RPMI7951 (cell line): ENCODE results near the gene ZNF280B. TPM values are rescaled to one million over a fixed set of nuclear protein-coding genes. Genes with fewer than 3 reads are reported as not detected.

Source experiments
- DNase-seq: peaks from one replicate; pipeline ENCODE4 v3.0.0-alpha.2; 2012; ENCODE audit warnings: low read depth
- total RNA-seq: library from RNA; depleted of rRNA; stranded (reverse); fragments of >200 nt; shearing (Covaris generic); gene quantifications from 2 replicates; pipeline ENCODE4 v1.2.3, GENCODE V29; 2014; rRNA removed

The ZNF280B gene, protein sequence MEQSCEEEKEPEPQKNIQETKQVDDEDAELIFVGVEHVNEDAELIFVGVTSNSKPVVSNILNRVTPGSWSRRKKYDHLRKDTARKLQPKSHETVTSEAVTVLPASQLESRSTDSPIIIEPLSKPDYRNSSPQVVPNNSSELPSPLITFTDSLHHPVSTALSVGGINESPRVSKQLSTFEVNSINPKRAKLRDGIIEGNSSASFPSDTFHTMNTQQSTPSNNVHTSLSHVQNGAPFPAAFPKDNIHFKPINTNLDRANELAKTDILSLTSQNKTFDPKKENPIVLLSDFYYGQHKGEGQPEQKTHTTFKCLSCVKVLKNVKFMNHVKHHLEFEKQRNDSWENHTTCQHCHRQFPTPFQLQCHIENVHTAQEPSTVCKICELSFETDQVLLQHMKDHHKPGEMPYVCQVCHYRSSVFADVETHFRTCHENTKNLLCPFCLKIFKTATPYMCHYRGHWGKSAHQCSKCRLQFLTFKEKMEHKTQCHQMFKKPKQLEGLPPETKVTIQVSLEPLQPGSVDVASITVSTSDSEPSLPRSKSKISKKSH
- 0.59 and 0.96 TPM in 2 replicates for total RNA-seq

DNA sequence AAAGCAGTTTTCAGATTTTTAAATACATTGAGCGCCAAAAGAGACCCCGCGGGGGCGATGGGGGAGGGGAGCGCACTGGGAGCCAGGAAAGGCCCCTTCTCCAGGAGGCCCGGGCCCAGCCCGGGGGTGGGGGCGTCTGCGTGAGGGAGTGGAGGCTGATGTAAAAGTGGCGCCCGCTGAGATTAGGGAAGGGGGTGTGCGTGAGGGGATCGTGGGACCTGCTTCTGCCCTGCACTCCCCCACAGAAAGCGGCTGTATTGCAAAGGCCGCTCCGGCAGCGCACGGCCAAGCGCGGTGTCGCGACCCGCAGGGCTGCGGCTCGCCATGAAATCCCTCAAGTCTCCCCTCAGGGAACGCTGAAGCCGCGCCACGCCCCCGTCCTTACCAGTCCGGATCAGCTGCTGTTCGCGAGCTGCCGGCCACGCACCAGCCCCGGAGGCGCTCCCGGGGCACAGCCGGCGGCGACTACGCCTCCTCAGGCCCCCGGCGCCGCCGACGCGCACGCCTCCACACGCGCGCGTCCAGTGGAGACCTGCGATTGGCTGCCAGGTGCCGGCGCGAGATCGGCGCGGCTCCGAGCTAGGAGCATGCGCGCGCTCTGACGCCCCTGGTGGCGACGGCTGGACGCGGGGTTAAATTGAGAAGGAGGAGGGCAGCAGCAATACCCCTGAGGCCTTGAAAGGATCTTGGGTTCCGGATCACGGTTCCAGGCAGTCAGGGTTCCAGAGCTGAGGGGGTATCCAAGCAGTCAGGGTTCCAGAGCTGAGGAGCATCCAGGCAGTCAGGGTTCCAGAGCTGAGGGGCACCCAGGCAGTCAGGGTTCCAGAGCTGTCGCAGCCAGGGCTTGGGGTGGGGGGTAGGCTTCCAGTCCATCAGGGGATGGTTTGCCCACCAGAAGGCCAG lies at the start of gene ZNF280B:
ZNF280B (minus strand) TSS at position 469 of the 903 bp plus-strand sequence. CDS start 19,344 bp downstream, outside the sequence.
- peak; percentile 66 for DNase-seq

DNA sequence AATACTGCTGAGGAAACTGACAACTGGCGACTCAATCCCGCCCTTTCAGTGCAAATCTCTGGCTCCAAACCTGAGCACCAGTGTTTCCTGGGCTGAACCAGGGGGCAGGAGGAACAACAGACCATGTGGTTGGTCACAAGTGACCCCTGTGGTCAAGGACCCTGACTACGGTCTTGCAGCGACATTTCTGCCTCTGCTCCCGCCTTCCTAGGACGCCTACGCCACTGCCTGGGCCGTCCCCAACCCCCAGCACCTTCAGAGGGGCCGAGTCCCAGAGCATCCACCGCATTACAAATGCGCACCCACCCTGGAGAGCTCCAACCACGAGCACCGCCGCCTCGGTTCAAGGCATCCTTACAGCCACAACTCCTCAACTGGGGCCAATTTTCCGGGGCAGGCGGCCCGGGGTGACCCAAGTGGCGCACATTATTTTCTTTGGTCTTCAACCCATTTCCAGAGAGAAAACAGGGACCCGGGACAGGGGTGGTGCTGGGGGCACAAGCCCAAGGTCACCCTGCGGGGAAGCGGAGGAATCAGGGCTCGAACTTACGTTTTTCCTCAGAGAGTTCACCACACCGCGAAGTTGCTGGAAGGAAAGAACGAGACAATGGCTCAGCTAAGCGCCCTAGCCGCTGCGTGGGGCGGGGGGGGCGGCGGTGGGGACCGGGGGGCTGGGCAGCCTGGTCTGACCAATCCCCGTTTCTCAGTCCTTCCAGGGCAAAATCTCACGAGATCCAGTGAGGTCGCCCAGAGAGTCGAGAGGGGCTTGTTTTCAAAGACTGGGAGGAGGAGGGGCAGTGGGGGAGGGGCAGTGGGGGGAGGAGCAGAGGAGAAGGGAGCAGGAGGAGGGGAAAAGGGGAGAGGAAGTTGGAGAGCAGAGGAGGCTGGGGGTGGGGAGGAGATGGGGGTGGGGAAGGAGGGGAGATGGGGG lies 48.7 kb upstream of the ZNF280B start:
- DNase-seq, result peak; percentile 72

DNA sequence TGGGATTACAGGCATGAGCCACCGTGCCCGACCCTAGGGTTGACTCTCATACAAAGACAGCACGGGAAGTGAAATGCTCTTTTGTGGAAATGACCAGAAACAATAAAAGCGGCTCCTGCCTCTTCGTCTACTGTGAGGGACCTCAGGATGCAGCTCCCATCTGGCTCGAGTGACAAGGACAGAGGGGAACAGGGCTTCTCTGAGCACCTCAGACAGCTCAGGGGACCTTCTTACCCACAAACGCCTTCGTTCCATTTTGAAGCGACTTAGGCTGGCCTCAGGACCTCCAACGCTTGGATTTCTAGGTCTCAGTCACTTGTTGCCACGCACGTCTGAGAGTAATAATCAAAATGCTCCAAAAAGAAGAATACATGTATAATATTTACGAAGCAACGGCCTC lies 48.0 kb upstream of the ZNF280B start:
- no peak for DNase-seq

DNA sequence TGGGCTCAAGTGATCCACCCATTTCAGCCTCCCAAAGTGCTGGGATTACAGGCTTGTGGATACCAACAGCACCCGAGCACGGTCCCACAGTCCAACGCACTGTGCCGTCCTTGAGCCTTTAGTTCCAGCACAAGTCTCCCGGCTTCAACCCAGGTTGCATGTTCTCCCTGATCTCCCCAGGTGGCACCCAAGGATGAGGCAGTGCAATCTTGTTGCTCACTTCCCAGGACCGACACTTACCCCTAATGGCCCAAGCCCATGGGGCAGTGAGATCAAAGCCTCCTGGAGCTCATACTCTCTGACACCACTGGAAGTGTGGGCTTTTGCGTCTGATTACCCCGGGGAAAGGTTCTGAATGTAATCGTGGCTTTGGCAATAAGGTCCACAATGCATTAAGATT lies 47.1 kb upstream of the ZNF280B start:
- no peak for DNase-seq

DNA sequence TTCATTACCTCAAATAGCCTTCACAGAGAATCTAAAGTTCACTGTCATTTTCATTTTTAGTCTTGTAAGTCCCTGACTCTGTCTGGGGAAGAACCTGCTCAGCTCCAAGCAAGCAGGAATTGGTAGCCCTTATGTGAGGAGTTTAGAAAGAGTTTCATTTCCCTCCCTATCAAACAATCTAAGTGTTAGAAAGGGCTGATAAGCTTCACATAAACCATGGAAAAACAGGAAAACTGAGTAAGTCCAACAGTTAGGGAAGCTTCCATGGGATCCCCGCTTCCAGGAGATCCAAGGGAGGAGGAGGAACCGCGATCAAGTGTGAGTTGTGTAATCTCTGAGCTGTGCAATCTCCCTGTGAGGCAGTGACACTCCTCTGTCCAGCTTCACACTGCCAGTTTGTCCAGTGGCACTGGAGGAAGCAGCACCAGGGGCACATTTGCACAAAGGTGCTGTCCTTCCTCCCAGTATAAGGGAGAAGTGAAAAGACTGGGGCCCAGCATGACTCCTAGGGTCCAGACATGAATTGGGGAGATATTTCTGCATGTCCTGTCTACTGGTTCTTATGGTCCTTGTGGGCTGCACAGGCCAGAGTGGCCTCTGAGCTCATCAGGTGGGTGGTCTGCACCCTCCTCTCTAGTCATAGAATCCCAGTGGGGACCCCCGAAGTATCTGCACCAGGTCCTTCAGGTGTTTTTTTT lies 46.2 kb upstream of the ZNF280B start:
- no peak for DNase-seq

DNA sequence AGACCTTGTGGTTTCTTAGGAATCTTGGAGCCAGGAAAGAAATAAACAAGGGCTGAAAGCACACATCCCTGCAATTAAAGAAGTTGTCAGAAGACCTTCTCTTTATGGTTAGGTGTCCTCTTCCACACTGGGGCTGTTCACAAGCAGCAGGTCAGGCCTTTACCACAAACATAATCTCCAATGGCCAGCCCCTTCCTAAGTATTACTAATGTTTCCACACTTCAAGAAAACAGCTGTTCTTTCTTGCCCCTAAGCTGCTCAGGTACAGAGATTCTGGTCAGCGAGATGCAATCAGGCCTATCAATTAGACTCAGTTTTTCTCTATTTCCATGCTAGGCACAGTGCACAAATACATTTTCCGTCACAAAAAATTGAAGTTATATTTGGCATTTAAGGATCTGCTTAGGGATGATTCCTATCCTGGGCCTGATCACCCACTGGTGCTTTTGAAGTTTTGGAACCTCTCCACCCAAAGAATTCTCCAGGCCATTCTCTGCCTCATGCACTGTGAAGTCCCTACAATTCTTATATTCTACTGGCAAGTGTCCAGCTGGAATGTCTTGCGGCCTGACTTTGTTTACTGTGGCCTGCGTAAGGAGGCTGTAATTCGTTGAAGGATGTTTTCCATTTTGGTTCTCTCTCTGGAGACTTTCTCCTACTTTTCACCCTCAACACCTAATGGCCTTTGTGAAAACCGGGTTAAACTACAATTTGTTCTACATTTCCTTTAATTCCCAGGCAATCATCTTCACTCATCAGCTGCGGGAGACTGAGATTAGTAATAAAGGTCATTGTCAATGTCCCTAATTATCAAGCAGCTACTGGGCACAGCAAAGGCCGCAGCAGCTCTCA lies 45.4 kb upstream of the ZNF280B start:
- DNase-seq, result no peak

DNA sequence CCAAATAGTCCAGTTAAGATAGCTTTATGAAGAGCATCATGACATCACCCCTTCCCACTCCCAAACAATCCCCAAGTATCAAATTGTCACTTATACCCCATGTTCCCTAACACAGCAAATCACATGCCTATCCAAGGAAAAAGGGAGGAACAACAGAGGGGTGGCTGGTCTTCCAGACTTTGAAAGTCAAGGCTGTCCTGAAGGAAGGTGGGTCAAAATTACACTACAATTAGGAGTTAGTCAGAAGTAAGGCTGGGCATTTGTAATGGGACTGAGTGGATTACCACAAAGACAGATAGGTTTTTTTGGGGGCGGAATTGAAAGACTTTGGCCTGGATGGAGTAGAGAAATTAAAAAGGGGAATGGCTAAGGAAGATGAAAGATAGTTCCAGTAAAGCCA lies 44.6 kb upstream of the ZNF280B start:
- DNase-seq, result no peak

DNA sequence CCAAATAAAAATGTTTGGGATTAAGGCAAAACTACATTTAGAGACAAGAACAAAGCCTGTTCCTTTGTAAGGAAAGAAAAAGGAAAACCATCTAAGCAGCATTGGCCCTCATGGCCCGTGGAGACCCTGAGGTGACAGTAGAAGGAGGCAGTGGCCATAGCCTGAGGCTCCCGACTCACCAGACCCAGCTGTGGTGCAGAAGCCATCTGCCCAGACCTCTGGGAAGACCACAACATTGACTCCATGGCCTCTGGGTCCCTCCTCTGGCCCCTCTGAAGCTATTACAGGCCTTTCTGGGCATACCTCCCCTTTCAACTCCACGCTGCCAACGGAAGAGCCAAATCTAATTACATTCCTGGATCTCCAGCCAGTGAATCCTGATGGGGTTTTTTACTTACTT lies 44.1 kb upstream of the ZNF280B start:
- DNase-seq, result peak; percentile 74

DNA sequence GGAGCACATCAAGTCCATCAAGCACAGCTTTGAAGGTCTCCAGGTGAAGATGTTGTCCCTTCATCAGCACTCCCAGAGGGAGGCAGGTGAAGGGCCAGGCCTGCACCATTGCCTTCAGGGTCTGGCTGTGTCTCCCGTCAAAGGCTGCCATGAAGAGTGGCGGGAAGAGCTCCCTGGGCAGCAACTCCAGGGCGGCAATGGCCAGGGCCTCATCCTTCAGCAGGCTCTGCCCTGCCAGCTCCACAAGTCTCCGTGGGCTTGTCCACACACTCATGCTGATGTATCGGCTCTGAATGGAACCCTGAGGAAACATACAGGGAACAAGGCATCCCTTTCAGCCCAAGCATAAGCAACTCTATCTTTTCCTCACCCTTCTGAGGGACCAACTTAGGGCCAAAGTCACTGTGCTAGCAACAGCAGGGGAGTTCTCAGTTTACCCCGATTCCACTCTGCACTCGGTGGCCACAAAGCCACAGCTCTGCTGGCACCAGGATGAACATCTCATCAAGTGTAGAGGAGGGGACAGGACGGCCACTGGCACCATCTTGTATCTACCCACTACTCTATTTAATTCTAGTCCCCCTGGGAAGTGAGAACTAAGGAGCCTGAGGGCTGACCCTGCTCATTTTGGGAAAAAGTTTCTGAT lies 42.4 kb upstream of the ZNF280B start:
- no peak for DNase-seq

DNA sequence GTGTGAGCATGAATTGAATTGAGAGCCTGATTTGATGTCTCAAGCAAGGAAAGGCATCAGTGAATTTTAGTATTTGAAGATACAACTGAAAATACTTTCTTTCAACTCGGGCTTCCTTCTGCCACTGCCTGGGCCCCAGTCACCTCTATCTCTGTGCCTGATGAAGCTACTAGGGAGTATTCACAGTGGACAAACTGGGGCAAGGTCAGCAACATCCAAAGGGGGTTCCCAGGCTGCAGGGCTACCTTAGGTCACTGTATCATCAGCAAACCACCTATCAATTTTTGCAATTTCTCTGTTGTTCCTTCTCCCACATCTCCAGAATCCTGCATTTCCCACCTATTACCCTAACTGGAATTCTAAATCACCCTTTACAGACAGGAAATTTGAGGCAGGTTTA lies 40.4 kb upstream of the ZNF280B start:
- no peak for DNase-seq

DNA sequence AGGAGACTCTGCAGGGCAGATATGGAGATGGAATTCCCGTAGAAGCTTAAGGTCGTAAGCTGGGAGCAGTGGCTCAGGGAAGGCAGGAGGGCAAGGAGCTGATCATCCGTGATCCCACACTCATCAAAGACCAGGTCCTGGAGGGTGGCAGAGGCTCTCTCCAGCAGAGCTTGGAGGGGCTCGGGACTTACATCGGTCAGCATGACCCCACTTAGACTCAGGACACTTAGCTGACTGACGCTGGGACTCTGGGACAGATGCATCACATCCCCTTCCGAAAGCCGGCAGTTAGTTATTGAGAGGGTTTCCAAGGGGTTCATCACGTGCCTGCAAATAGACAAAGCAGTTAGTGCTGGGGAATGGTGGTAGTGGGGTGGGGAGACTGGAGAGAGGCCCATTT lies 39.8 kb upstream of the ZNF280B start:
- DNase-seq, result no peak

DNA sequence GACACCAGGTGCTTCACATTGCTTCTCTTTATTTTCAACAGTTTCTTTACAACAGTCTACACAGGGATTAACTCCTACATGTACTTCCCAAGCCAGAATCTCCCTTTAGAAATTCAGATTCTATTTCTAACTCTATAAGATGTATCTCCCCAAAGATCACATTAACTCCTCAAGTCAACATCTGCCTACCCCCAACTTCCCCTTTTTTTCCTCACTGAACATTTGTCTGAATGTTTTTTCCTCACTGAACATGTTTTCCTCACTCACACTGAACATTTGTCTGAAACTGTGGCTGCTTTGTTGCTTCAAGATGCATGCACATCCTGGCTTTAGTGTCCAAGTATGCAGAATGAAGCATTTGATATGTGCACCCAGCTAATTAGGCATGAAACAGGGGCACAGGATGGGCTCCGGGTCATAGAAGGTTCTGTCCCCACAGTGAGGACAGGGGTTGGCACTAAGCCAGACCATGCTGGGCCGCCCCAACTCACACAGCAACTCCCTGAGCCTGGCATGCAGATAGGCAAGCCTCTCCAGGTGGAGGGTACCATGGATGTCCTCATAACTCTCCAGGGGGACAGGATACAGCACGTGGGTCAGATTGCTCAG lies 39.3 kb upstream of the ZNF280B start:
- DNase-seq, result no peak

DNA sequence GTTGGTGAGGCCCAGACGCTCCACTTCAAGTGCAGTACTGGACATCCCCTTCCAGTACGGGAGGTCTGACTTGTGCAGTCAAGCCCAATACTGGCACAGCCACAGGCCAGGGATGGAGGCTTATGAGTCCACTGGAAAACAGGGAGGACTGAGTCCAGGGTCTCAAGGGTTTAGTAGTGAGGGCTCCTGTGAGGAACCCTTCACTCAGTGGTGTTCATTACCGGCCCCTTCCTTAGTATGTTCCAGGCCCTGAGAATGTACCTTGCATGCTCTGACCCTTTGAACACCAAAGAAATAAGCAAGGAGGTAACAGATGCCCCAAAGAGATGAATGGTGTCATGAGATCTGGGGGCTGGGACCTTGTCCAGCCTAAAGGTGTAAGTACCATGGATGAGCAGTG lies 38.7 kb upstream of the ZNF280B start:
- DNase-seq, result no peak

DNA sequence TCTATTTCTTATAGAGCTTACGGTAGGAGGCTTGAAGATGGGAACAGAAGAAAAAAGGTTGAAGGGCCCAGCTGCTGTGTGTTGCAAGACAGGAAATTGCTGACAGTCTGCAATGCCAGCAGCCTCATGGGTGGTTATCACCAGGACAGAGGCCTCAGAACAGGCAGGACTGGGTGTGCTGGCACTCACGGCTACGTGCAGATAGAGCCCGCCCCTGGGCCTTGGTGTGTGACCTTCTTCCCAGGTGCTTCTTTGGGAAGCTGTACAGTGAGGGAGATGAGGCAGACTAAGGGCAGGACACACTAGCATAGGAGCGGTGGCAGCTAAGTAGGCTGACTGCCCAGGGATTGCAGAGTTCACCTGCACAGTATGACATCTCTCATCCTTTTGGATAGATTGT lies 37.9 kb upstream of the ZNF280B start:
- no peak for DNase-seq

DNA sequence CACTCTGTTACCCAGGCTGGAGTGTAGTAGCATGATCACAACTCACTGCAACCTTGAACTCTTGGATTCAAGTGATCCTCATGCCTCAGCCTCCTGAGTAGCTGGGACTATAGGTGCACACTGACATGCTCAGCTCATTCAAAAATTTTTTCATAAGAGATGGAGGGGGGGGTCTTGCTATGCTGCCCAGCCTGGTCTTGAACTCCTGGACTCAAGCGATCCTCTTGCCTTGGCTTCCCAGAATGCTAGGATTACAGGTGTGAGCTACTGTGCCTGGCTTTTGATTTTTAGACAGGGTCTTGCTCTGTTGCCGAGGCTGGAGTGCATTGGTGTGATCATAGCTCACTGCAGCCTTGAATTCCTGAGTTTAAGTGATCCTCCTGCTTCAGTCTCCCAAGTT lies 36.5 kb upstream of the ZNF280B start:
- no peak for DNase-seq

DNA sequence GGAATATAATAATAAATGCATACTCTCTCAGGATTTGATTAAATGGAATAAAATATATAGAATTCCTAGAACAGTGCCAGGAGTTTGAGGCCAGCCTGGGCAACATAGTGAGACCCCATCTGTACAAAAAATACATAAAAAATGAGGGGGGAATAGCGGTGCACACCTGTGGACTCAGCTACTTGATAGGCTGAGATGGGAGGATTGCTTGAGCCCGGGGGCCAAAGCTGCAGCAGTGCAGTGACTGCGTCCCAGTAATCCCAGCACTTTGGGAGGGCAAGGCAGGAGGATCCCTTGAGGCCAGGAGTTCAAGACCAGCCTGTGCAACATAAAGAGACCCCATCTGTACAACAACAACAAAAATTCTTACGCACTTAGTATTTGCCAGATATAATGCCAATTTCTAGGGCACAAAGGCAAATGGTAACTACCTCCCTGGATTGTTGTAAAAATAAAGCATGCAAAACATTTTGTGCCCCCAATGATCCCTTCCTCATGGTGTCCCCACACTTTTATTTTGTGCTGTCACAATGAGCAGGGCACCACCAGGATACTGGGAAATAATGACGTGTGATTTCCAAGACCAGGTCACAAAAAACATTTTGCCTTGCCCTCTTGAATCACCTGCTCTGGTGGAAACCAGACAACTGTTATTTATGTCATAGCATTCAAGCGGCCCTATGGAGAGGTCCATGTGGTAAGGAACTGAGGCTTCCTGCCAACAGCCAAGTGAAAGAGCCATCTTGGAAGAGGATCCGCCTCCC lies 29.9 kb upstream of the ZNF280B start:
- no peak for DNase-seq

DNA sequence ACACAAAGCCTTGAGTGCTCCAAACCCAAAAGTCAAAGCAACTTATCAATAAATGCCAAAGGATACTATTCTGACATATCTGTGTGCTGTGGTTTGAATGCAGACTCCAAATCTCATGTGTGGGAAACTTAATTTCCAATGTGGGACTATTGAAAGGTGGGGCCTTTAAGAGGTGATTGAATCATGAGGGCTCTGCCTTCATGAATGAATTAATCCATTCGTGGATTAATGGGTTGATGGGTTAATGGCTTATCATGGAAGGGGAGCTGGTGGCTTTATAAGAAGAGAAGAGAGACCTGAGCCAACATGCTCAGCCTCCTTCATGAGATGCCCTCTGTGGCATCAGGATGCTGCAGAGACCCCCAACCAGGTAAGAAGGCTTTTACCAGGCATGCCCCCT lies 28.4 kb upstream of the ZNF280B start:
- no peak for DNase-seq

DNA sequence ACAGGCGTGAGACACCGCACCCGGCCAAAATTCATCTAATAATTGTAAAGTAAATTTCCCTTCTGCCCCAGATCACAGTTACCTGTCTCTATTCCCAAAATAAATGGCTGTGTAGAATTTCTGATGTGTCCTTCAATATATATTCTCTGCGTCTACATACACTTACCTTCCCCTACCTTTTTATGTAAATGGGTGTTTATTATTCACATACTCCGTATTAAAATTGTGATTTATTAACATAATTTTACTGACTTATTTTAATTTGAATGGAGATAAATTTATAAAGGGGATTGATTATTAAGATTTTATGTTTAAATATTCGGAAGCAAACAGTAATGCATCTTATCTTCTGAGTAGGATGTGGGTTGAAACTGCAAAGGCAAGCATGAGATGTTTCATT lies 28.0 kb upstream of the ZNF280B start:
- DNase-seq, result no peak
